ENCODE measurements around the gene SPART. TPM values are rescaled to one million over a fixed set of nuclear protein-coding genes. Genes with fewer than 3 reads are reported as not detected.
A peak's percentile ranks its signal among the peaks of the same experiment; 100 is the strongest.

SPART gene, protein sequence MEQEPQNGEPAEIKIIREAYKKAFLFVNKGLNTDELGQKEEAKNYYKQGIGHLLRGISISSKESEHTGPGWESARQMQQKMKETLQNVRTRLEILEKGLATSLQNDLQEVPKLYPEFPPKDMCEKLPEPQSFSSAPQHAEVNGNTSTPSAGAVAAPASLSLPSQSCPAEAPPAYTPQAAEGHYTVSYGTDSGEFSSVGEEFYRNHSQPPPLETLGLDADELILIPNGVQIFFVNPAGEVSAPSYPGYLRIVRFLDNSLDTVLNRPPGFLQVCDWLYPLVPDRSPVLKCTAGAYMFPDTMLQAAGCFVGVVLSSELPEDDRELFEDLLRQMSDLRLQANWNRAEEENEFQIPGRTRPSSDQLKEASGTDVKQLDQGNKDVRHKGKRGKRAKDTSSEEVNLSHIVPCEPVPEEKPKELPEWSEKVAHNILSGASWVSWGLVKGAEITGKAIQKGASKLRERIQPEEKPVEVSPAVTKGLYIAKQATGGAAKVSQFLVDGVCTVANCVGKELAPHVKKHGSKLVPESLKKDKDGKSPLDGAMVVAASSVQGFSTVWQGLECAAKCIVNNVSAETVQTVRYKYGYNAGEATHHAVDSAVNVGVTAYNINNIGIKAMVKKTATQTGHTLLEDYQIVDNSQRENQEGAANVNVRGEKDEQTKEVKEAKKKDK
- total RNA-seq, result 10 to 100 TPM in 2 of 6 experiments, 1 to 10 TPM in 4; 8.1 to 16.4 (median 9.5) TPM
- long read RNA-seq, full-length matches to known transcripts, result 2 of 3 reads
- long read RNA-seq, partial matches to known transcripts, result 1 of 3 reads
- long read RNA-seq, other reads (novel, unspliced or antisense), result 0 of 3 reads

DNA sequence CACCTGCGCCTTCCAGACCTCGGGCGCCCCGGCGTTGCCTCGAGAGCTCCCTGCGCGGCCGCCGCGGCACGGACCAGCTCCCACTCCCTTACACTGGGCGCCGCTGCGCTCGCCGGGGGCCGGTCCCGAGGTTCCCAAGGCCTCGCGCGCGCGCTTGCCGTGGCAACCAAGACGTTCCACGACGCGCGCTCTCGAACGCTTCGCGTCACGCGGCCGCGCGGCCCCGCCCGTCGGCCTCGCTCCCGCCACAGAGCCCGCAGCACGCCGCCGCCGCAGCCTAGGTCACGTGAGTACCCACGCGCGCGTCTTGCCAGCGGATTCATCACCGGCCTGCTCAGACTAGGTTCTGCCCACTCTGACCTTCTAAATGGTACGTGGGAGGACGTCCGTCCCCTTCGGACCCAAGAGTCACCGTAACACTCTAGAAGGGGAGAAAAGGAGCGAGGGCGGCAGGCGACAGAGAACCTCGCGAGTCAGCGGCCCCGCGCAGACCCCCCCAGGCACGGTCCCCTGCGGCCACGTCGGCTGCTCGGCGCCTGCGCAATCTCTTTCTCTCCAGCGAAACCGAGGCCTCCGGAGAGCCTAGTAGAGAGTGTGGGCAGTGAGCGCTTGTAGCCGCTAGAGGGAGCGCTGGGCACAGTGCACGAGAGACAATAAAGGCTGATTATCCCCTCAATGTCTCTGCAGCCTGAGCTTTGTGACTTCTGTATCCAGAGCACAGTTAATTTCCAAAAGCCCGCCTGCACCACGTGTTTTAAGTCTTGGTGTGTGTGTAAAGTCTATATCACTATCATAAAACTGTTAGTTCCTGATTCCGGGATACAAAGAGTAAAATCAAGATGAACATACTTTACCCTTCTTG is at the start of gene SPART:
Gene SPART, minus strand, starts transcription at position 173 of the 862 bp plus-strand sequence. CDS start 10,564 bp downstream, outside the sequence.
- Histone ChIP-seq H3K27ac (peak within 1 kb of the TSS; percentile 89 to 97 (median 96)), H3K36me3 (no peaks in the 10 kb centered on the region), H3K4me1 (peaks cover 0 to 4% (median 0%) of the 10 kb centered on the region in 4 donors), H3K27me3 (no peaks in the 10 kb centered on the region), H3K9me3 (no peaks in the 10 kb centered on the region), H3K4me3 (peak within 1 kb of the TSS; percentile 55 to 73 (median 67))
- DNase-seq, result peak; percentile 91 to 95 (median 91)
- WGBS (ENCODE audit: insufficient coverage, low coverage, low lambda C conversion rate, missing lambda C conversion rate), result 1% methylated on average over 20 of the region's 86 CpGs
- intact Hi-C loops (cut with DNase I), result no loop called here
- TF ChIP-seq POLR2A (IDR thresholded peaks at IDR 0.05), result peak; percentile 42
- TF ChIP-seq, protein P1, sequence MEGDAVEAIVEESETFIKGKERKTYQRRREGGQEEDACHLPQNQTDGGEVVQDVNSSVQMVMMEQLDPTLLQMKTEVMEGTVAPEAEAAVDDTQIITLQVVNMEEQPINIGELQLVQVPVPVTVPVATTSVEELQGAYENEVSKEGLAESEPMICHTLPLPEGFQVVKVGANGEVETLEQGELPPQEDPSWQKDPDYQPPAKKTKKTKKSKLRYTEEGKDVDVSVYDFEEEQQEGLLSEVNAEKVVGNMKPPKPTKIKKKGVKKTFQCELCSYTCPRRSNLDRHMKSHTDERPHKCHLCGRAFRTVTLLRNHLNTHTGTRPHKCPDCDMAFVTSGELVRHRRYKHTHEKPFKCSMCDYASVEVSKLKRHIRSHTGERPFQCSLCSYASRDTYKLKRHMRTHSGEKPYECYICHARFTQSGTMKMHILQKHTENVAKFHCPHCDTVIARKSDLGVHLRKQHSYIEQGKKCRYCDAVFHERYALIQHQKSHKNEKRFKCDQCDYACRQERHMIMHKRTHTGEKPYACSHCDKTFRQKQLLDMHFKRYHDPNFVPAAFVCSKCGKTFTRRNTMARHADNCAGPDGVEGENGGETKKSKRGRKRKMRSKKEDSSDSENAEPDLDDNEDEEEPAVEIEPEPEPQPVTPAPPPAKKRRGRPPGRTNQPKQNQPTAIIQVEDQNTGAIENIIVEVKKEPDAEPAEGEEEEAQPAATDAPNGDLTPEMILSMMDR (IDR thresholded peaks at IDR 0.05), result peak; percentile 95 to 99 (median 98)
- peak; percentile 94 to 98 (median 95) for ATAC-seq

DNA sequence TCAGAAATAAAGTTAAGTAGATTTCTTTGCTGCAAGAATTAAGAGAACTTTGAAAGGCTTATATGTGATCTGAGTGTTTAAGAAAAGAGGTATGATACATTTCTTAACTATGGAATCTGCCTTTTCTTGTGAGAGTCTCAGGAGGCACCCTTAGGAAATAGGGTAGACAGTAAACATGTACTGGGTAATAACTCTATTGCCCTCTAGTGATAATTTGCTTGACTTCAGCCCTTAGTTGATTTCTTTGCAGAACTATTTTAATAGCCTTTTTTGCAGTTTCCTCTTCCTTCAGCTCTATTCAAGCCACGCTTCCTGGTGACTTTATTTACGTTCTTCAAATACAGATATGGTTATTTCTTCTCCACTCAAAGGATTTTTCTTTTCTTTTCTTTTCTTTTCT is 49.1 kb upstream of the SPART start:
- WGBS (ENCODE audit: insufficient coverage, low coverage, low lambda C conversion rate, missing lambda C conversion rate), result 22% methylated on average over 2 of the region's 2 CpGs
- no peak overlapping the region for H3K4me3 ChIP-seq
- no peaks in the 10 kb centered on the region for H3K36me3 ChIP-seq
- H3K4me1 ChIP-seq, result no peaks in the 10 kb centered on the region
- DNase-seq, result no peak
- ATAC-seq, result peak; percentile 80 to 91 (median 84)
- no peaks in the 10 kb centered on the region for H3K9me3 ChIP-seq
- no peaks in the 10 kb centered on the region for H3K27me3 ChIP-seq
- intact Hi-C loops (cut with DNase I), result no loop called here
- H3K27ac ChIP-seq, result no peak overlapping the region
- TF ChIP-seq, protein P1 (IDR thresholded peaks at IDR 0.05), result peak; percentile 53 to 60 (median 54)
- no peak for TF ChIP-seq POLR2A (IDR thresholded peaks at IDR 0.05)

DNA sequence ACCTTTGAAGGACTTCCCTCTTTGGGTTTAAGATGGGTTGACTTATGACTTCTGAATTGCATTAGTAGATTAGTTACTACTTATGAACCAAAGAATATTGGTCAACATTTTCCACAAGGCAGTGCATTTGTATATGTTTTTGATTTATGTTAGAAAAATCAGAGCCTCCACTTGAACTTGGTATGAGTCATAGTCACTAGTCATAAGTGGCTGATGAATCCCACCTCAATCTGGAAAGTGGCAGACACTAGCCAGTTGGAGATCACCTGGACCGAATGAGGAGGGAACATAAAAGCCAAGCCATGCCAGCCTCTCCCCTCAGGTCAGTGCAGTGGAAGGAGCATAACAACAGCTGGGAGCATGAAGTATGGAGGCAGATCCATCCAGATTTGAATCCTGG is 39.3 kb upstream of the SPART start:
- H3K4me3 ChIP-seq, result no peak overlapping the region
- intact Hi-C loops (cut with DNase I), result no loop called here
- no peaks in the 10 kb centered on the region for H3K27me3 ChIP-seq
- ATAC-seq, result no peak
- H3K9me3 ChIP-seq, result no peaks in the 10 kb centered on the region
- H3K27ac ChIP-seq, result no peak overlapping the region
- no peaks in the 10 kb centered on the region for H3K36me3 ChIP-seq
- DNase-seq, result no peak
- H3K4me1 ChIP-seq, result no peaks in the 10 kb centered on the region
- no peak for TF ChIP-seq POLR2A (IDR thresholded peaks at IDR 0.05)
- TF ChIP-seq, protein P1 (IDR thresholded peaks at IDR 0.05), result no peak
- WGBS (ENCODE audit: insufficient coverage, low coverage, low lambda C conversion rate, missing lambda C conversion rate), result 57% methylated on average over 1 of the region's 1 CpG

DNA sequence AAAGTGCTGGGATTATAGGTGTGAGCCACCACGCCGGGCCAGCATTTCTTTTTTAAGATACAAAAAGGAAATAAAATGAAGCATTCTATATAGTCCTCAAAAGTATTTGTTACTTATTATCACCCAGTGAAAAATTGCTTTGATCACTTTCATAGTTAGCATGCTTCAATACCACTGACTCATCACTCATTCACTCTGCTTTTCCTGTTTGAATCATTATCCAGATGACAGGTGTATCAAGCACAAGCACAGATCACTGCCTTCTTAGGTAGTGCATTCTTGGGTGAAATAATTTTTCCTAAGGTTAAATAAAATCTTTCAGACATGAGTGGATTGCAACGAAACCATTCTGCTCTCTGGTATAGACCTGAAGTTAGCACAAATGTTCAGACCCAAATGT is 35.8 kb upstream of the SPART start:
- ATAC-seq, result no peak
- intact Hi-C loops (cut with DNase I), result no loop called here

More for the DNA sequence above, 35.8 kb upstream of the SPART start:
- Histone ChIP-seq H3K27ac (no peak overlapping the region), H3K4me1 (no peaks in the 10 kb centered on the region), H3K4me3 (no peak overlapping the region), H3K27me3 (no peaks in the 10 kb centered on the region), H3K36me3 (no peaks in the 10 kb centered on the region), H3K9me3 (no peaks in the 10 kb centered on the region)
- 85% methylated on average over 3 of the region's 3 CpGs for WGBS (ENCODE audit: insufficient coverage, low coverage, low lambda C conversion rate, missing lambda C conversion rate)
- TF ChIP-seq, protein P1 (IDR thresholded peaks at IDR 0.05), result no peak
- no peak for TF ChIP-seq POLR2A (IDR thresholded peaks at IDR 0.05)
- no peak for DNase-seq

Measured in right lobe of liver (tissue), 6 donors.